Measurements from ENCODE around the gene DNAJC6.

DNAJC6 gene

DNA sequence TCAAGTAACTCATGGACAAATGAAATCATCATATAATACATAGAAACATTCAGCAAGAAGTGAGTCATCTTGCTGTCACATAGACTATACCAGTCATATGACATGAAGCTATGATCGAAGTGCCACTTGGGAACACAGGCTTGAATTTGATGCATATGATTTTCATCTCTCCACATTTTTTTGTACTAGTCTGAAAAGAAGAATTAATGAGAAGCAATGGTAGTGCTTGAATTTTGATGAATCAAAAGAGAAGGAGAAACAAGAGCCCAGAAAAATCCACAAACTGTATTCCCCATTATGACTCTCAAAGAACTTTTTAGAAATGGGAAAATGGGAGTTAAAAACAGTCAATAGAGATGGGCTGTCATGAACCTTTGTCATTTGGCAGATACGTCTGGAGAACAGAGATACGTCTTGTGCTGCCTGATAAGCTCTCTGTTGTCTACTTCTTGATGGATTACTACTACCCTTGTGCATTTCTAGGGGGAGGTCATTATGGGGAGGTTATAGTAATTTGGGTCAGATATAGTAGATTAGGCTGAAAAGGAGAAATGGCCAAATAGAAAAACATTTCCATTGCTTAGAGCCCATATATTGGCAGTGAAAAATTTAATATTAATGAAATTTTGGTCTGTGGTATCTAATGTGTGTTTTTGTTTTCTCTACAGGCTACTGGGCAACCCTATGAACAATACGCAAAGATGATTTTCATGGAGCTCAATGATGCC is 103.1 kb downstream of the DNAJC6 start:
- DNase-seq: peak in 1 of 2 donors; percentile 46

- DNase-seq: no peak
Observed at GRCh38 chr1:65412984-65413375, 103.6 kb downstream of the DNAJC6 start.

GRCh38 chr1:65414538-65414937 is 105.2 kb downstream of the DNAJC6 start:
- DNase-seq: no peak

GRCh38 chr1:65416767-65417166 is 107.4 kb downstream of the DNAJC6 start:
- DNase-seq: no peak

- DNase-seq: no peak
Observed at GRCh38 chr1:65417729-65418128, 108.4 kb downstream of the DNAJC6 start.

DNA sequence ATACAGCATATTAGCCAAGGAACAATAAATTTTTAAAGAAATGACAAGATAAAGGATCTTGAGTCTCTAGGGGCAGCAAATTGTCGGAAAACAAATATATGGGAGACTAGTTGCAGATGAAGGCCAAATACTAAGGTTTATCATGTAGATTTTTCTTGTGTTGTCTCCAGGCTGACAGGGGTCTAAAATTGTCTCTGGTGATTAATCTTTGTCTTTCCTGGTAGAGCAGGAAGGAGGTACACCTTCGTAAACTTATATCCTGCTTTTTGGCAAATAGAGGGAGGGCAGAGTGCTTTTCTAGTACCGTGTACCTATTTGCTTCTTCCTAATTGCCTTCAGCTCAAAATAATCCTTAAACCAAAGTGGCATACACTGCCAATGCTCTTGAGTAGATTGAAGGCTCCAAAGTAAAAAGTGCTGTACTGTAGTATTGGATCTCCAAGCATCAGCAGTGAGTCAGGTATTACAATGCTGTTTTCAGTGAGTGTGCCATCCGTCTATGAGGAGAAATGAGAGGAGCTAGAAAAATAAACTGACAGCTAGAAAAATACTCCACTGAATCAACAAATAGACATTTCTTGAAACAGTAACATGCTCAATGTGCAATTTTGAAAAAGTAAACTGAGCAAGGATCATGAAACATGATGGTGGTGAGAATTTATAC is 109.3 kb downstream of the DNAJC6 start:
- no peak for DNase-seq

DNA sequence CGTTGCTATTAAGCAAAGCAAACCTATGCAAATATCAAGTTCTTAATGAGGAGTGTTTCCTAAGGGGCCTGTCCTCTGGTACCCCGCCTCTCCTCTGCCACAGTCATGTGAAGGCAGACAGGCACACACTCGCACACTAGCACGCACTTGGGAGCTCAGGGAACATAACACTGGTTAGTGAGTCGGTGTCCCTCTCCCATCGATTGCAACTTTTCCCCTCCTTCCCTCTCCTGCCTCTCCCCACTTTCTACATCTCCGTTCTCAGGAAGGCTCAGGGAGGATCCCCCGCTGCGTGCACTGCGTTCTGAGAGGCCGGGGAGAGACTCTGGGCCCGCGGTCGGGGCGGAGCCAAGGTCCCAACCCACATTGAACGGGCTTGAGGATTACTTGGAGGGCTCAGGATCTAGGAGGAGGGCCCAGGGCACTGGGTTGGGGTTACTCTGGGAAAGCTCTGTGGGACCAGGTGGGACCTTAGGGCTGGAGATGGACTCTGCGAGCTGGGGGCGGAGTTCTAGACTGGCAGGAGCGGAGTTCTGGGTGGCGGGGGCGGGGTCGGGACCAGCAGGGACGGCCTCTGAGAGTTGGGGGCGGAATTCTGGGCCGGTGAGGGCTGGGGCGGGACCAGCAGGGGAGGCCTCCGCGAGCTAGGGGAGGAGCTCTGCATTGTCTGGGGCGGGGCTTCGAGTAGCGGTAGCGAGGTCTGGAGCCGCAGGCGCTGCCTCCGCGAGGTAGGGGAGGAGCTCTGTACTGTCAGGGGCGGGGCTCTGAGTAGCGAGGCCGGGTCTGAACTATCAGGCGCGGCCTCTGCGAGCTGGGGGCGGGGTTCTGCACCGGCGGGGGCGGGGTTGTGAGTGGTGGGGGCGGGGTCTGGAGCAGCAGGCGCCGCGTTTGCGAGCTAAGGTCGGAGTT is 110.6 kb downstream of the DNAJC6 start:
- peak; percentile 97 to 99 for DNase-seq

DNA sequence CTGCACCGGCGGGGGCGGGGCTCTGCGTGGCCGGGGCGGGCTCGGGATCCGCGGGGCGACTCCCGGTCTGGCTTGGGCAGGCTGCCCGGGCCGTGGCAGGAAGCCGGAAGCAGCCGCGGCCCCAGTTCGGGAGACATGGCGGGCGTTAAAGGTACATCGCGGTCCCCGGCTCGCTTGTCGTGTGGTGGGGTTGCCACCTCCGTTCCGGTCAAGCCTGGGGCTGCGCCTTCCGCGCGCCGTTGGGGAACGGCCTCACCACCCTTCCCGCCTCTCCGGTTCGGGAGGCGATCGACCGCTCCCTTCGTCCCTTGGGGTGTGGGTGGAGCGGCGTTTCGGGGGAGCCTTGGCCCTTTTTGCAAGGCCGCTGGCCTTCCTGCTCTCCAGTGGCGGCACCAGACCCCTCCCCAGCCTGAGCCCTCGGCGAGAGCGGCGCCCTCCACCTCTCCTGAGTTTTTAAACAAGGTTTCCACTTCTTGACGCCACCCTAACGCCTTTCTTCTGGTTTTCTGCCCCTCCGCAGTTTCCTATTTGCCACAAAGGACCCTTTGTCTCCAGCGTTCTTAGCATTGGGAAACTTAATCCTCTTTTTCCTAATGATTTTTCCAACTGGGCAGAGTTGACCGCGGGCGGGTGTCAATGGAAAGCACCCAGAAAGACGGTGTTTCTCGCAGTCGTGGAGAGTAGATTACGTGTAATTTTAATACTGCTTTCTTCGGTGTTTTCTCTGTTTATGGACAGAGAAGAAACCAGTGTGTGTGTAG is 111.4 kb downstream of the DNAJC6 start, which contains the start of the genes LEPR and LEPROT:
LEPR (plus strand) TSS at position 79 of the 761 bp plus-strand sequence. CDS start 144,898 bp downstream, outside the sequence.
LEPROT (plus strand) TSS at position 79 of the 761 bp plus-strand sequence; CDS start at position 136, 57 bp downstream.
- no peak for DNase-seq

- peak; percentile 71 to 78 for DNase-seq
Observed at GRCh38 chr1:65421351-65422025, 112.1 kb downstream of the DNAJC6 start.

GRCh38 chr1:65422241-65423203 is 113.2 kb downstream of the DNAJC6 start:
- no peak for DNase-seq

DNA sequence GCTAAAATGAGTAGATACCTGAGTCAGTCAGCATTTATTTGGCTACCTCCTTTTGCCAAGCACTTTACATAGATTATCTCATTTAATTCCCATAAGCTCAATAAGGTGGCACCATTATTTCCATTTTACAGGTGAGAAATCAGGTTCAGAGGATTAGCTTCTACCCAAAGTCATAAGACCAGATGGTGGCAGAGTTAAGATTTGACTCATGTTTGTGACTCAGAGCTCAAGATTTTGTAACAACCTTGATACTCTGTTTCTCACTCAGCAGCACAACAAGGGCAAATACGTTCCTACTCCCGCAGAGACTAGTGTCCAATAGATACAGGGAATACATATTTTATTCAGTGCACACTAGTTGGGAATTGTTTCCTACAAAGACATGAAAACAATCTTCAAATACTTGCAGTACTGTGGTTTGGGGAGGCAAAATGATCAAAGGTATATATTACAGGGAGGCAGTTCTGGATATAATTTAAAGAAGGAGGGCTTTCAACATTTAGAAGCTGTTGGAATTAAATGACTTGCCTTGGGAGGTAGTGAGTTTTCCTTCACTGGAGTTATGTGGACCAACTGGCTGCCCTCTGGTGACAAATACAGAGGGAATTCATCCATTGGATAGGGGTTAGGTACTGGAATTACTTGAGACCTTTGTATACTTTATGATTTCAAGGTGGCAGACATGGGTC is 114.7 kb downstream of the DNAJC6 start:
- DNase-seq: peak; percentile 80 to 83

- DNase-seq: peak in 1 of 2 donors; percentile 52
Observed at GRCh38 chr1:65424573-65424889, 115.2 kb downstream of the DNAJC6 start.

GRCh38 chr1:65425006-65425405 is 115.7 kb downstream of the DNAJC6 start:
- DNase-seq: no peak

GRCh38 chr1:65425697-65426096 is 116.4 kb downstream of the DNAJC6 start:
- no peak for DNase-seq

- DNase-seq: no peak
Observed at GRCh38 chr1:65429078-65429477, 119.7 kb downstream of the DNAJC6 start.

- DNase-seq: peak; percentile 37 to 68
Observed at GRCh38 chr1:65429806-65430205, 120.5 kb downstream of the DNAJC6 start.

- peak in 1 of 2 donors; percentile 63 for DNase-seq
Observed at GRCh38 chr1:65431111-65431705, 121.9 kb downstream of the DNAJC6 start.

- DNase-seq: no peak
Observed at GRCh38 chr1:65432918-65433317, 123.6 kb downstream of the DNAJC6 start.

GRCh38 chr1:65434255-65434654 is 124.9 kb downstream of the DNAJC6 start:
- no peak for DNase-seq

GRCh38 chr1:65434760-65435159 is 125.4 kb downstream of the DNAJC6 start:
- no peak for DNase-seq

Measured in inflammatory macrophage treated with lipopolysaccharide for 1 hour (primary cell).